Measurements from ENCODE around the gene RBM44.
"Not testable (repeated sequence)": the region's sequence is repeated elsewhere in the genome, so short reads cannot be mapped to it uniquely, and the experiment has no call there.

RBM44 gene

GRCh38 chr2:237779521-237779920 lies 19.1 kb upstream of the RBM44 start:
- DNase-seq: no peak

- no peak for DNase-seq
Measured at GRCh38 chr2:237782181-237782580, 16.4 kb upstream of the RBM44 start.

- DNase-seq: not testable (repeated sequence)
Measured at GRCh38 chr2:237783678-237784077, 14.9 kb upstream of the RBM44 start.

- no peak for DNase-seq
Measured at GRCh38 chr2:237786936-237787335, 11.6 kb upstream of the RBM44 start.

- DNase-seq: no peak
Measured at GRCh38 chr2:237790353-237790752, 8.2 kb upstream of the RBM44 start.

GRCh38 chr2:237791977-237792727 lies 6.4 kb upstream of the RBM44 start:
- no peak for DNase-seq

- no peak for DNase-seq
Measured at GRCh38 chr2:237797253-237797652, 1.3 kb upstream of the RBM44 start.

- DNase-seq: no peak
Measured at GRCh38 chr2:237799060-237799428, 465 bp downstream of the RBM44 start.

GRCh38 chr2:237801466-237801865 lies 2.9 kb downstream of the RBM44 start:
- DNase-seq: no peak

- DNase-seq: no peak
Measured at GRCh38 chr2:237806334-237806733, 7.8 kb downstream of the RBM44 start.

GRCh38 chr2:237815637-237816036 lies 17.1 kb downstream of the RBM44 start:
- DNase-seq: no peak

GRCh38 chr2:237816531-237816930 lies 18.0 kb downstream of the RBM44 start:
- DNase-seq: no peak

GRCh38 chr2:237818066-237818473 lies 19.5 kb downstream of the RBM44 start:
- no peak for DNase-seq

- no peak for DNase-seq
Measured at GRCh38 chr2:237819231-237819630, 20.7 kb downstream of the RBM44 start.

- no peak for DNase-seq
Measured at GRCh38 chr2:237820421-237820820, 21.8 kb downstream of the RBM44 start.

GRCh38 chr2:237823544-237823943 lies 25.0 kb downstream of the RBM44 start:
- no peak for DNase-seq

GRCh38 chr2:237824085-237824484 lies 25.5 kb downstream of the RBM44 start:
- no peak for DNase-seq

GRCh38 chr2:237827421-237827987 lies 28.9 kb downstream of the RBM44 start:
- DNase-seq: no peak

GRCh38 chr2:237830522-237830921 lies 31.9 kb downstream of the RBM44 start:
- DNase-seq: no peak

- DNase-seq: no peak
Measured at GRCh38 chr2:237833546-237833945, 35.0 kb downstream of the RBM44 start.

- DNase-seq: no peak
Measured at GRCh38 chr2:237835372-237835771, 36.8 kb downstream of the RBM44 start.

GRCh38 chr2:237841051-237841450 lies 42.5 kb downstream of the RBM44 start:
- no peak for DNase-seq

GRCh38 chr2:237848940-237849339 lies 50.4 kb downstream of the RBM44 start:
- not testable (repeated sequence) for DNase-seq

GRCh38 chr2:237854295-237854694 lies 55.7 kb downstream of the RBM44 start:
- DNase-seq: no peak

- DNase-seq: no peak
Measured at GRCh38 chr2:237857791-237858190, 59.2 kb downstream of the RBM44 start.

Data from NCI-H1105 treated with DMSO at 0.1 percent for 48 hours (cell line).